ENCODE measurements around the gene CPA3. TPM values are rescaled to one million over a fixed set of nuclear protein-coding genes. Genes with fewer than 3 reads are reported as not detected.

The CPA3 gene
- total RNA-seq, 1 donor from 2014 or later, result not detected

GRCh38 chr3:148823026-148823425, 42.1 kb upstream of the CPA3 start:
- TF ChIP-seq, protein P1, sequence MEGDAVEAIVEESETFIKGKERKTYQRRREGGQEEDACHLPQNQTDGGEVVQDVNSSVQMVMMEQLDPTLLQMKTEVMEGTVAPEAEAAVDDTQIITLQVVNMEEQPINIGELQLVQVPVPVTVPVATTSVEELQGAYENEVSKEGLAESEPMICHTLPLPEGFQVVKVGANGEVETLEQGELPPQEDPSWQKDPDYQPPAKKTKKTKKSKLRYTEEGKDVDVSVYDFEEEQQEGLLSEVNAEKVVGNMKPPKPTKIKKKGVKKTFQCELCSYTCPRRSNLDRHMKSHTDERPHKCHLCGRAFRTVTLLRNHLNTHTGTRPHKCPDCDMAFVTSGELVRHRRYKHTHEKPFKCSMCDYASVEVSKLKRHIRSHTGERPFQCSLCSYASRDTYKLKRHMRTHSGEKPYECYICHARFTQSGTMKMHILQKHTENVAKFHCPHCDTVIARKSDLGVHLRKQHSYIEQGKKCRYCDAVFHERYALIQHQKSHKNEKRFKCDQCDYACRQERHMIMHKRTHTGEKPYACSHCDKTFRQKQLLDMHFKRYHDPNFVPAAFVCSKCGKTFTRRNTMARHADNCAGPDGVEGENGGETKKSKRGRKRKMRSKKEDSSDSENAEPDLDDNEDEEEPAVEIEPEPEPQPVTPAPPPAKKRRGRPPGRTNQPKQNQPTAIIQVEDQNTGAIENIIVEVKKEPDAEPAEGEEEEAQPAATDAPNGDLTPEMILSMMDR (IDR thresholded peaks at IDR 0.05; ENCODE audit: insufficient read depth, low read length, poor library complexity, severe bottlenecking), result no peak
- no peaks in the 10 kb centered on the region for H3K36me3 ChIP-seq (ENCODE audit: control insufficient read depth, insufficient read depth, low read length)
- H3K4me3 ChIP-seq (ENCODE audit: low read depth, low read length), result no peak overlapping the region
- no peaks in the 10 kb centered on the region for H3K27me3 ChIP-seq (ENCODE audit: control insufficient read depth, insufficient read depth, low read length)
- no peak for DNase-seq (ENCODE audit: low read depth)

DNA sequence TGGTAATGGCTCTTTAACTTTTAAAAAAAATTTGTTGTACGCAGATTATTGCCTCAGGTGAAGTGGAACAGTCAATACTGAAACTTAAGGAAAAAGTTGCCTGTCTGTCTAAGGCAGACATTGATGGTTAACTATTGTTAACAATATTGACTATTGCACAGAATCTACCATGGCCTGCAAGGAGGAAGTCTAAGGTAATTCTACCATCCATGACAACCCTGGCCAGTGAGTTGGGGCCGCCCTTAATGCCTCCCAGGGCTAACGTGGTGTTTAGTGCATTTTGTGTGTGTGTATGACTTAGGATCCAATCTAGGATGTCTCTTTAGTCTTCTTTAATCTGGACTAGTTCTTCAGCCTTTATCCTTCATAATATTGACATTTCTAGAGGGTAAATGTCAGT, 39.6 kb upstream of the CPA3 start:
- Histone ChIP-seq H3K36me3 (ENCODE audit: control insufficient read depth, insufficient read depth, low read length) (no peaks in the 10 kb centered on the region), H3K27me3 (ENCODE audit: control insufficient read depth, insufficient read depth, low read length) (no peaks in the 10 kb centered on the region), H3K4me3 (ENCODE audit: low read depth, low read length) (no peak overlapping the region)
- no peak for DNase-seq (ENCODE audit: low read depth)
- TF ChIP-seq, protein P1 (IDR thresholded peaks at IDR 0.05; ENCODE audit: insufficient read depth, low read length, poor library complexity, severe bottlenecking), result no peak

DNA sequence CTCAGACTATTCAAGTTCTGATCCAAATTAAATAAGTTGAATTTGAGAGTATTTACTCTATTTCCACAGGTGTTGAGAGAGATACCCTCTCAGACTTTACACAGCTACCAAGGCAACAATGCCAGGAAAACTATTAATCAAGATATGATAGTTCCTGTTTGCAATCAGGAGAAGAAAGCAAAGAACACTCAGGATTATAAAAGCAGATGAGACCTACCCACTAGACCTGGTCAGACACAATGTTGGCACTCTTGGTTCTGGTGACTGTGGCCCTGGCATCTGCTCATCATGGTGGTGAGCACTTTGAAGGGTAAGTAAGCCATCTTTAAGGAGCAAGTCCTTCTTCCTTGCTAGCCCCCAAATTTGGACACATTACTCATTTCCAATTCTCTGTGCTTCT, 37.5 kb upstream of the CPA3 start, which contains the start of gene CPB1:
Gene CPB1 (plus strand): TSS at position 227 of the 400 bp plus-strand sequence. CDS start 13 bp downstream, at position 240.
- no peak for DNase-seq (ENCODE audit: low read depth)
- no peak within 1 kb of the TSS for H3K4me3 ChIP-seq (ENCODE audit: low read depth, low read length)
- no peaks in the 10 kb centered on the region for H3K36me3 ChIP-seq (ENCODE audit: control insufficient read depth, insufficient read depth, low read length)
- TF ChIP-seq, protein P1 (IDR thresholded peaks at IDR 0.05; ENCODE audit: insufficient read depth, low read length, poor library complexity, severe bottlenecking), result no peak
- H3K27me3 ChIP-seq (ENCODE audit: control insufficient read depth, insufficient read depth, low read length), result no peaks in the 10 kb centered on the region

GRCh38 chr3:148828136-148828690, 36.9 kb upstream of the CPA3 start:
- H3K27me3 ChIP-seq (ENCODE audit: control insufficient read depth, insufficient read depth, low read length), result no peaks in the 10 kb centered on the region
- no peak for DNase-seq (ENCODE audit: low read depth)
- TF ChIP-seq, protein P1 (IDR thresholded peaks at IDR 0.05; ENCODE audit: insufficient read depth, low read length, poor library complexity, severe bottlenecking), result no peak
- no peak overlapping the region for H3K4me3 ChIP-seq (ENCODE audit: low read depth, low read length)
- H3K36me3 ChIP-seq (ENCODE audit: control insufficient read depth, insufficient read depth, low read length), result no peaks in the 10 kb centered on the region

DNA sequence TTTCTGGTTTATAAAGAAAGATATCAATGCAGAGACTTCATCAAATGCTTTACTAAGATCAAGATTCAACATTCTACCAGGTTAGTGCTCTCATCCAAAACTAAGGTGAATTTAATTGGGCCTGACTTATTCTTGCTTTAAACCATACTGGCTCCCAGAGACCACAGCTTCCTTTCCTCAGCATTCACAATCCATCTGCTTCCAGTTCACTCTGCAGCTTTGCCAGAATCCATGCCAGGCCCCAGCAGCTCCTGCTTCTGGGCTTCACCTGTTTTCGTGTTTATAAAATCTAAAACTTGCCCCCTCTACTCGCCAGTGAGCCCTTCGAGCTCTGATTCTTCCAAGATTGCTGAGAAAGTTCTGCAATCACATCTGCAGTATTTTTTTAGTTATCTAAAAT, 35.2 kb upstream of the CPA3 start:
- DNase-seq (ENCODE audit: low read depth), result no peak
- Histone ChIP-seq H3K36me3 (ENCODE audit: control insufficient read depth, insufficient read depth, low read length) (no peaks in the 10 kb centered on the region), H3K4me3 (ENCODE audit: low read depth, low read length) (no peak overlapping the region), H3K27me3 (ENCODE audit: control insufficient read depth, insufficient read depth, low read length) (no peaks in the 10 kb centered on the region)
- TF ChIP-seq, protein P1 (IDR thresholded peaks at IDR 0.05; ENCODE audit: insufficient read depth, low read length, poor library complexity, severe bottlenecking), result no peak

- Histone ChIP-seq H3K27me3 (ENCODE audit: control insufficient read depth, insufficient read depth, low read length) (no peaks in the 10 kb centered on the region), H3K4me3 (ENCODE audit: low read depth, low read length) (no peak overlapping the region), H3K36me3 (ENCODE audit: control insufficient read depth, insufficient read depth, low read length) (no peaks in the 10 kb centered on the region)
- no peak for DNase-seq (ENCODE audit: low read depth)
- TF ChIP-seq, protein P1 (IDR thresholded peaks at IDR 0.05; ENCODE audit: insufficient read depth, low read length, poor library complexity, severe bottlenecking), result no peak
Measured at GRCh38 chr3:148833223-148833622, 31.9 kb upstream of the CPA3 start.

Data from kidney epithelial cell (primary cell).